Activated CD4-positive, alpha-beta T cell treated with anti-CD3 and anti-CD28 coated beads for 4 hours (primary cell): ENCODE results near the gene SRMS.
"Not testable (repeated sequence)": the region's sequence is repeated elsewhere in the genome, so short reads cannot be mapped to it uniquely, and the experiment has no call there.

Experiments used
- DNase-seq, 2 donors: peaks; one replicate each; pipeline ENCODE4 v3.0.0-alpha.2; 2020

Gene SRMS

DNA sequence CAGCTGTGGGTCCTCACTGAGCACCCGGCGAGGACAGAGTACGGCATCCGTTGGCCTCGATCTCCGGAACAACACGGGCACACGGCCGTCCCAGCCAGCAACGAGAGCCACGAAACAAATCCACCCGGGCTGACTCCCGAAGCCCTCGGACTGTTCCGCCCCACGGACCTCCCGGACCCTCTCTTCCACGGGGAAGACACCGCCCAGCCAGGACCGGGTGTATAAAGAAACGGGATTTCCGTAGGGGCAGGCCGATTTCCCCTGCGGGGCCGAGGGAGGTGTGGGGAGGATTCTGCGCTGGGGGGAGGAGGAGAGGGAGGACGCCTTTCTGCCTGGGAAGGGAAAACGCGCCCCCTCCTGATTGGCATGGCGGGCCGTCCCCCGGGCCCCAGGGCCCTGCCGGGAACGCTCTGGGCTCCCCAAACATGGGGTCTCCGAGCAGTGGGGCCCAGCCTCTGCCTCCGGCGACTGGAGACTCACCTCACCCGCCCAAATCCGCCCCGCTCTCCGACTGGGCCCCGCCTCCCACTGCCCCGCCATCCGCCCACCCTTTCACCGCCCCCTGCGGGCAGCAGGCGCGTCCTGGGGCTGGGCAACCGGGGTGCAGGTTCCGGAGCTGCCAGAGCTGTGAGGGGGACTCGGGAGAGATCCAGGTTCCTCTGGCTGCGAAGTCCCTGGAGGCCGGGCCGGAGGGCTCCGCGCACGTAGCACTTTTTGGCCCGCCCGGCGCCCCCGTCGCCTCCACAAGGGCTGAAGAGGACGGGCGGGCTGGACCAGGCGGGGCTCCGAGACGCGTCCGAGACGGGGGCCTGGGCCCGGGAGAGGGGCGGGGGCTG, 27.7 kb downstream of the SRMS start:
- peak; percentile 56 to 69 for DNase-seq

- no peak for DNase-seq
These were observed 28.4 kb downstream of the SRMS start for GRCh38 chr20:63518946-63519667.

GRCh38 chr20:63518351-63518861, 29.1 kb downstream of the SRMS start:
- DNase-seq = no peak

- DNase-seq = no peak
These were observed 29.9 kb downstream of the SRMS start for GRCh38 chr20:63517376-63518309.

DNA sequence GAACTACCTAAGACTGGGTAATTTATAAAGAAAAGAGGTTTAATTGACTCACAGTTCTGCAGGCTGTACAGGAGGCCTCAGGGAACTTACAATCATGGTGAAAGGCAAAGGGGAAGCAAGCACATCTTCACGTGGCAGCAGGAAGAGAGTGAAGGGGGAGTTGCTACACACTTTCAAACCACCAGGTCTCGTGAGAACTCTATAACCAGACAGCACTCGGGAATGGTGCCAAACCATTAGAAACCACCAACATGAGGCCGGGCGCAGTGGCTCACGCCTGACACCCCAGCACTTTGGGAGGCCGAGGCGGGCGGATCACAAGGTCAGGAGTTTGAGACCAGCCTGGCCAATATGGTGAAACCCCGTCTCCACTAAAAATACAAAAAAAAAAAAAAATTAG, 33.0 kb downstream of the SRMS start:
- DNase-seq = not testable (repeated sequence)

DNA sequence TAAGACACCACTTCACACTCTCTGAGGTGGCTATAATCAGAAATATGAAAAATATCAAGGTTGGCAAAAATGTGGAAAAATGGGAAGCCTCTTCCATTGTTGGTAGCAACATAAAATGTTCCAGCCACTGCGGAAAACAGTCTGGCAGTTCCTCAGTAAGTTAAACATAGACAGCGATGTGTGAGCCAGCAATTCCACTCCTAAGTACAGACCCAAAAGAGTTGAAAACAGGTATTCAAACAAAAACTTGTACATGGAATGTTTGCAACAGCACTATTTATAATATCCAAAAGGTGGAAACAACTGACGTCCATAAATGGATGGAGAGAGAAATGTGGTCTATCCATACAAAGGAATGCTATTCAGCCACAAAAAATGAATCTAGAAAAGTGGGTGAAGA, 34.3 kb downstream of the SRMS start:
- DNase-seq = no peak

DNA sequence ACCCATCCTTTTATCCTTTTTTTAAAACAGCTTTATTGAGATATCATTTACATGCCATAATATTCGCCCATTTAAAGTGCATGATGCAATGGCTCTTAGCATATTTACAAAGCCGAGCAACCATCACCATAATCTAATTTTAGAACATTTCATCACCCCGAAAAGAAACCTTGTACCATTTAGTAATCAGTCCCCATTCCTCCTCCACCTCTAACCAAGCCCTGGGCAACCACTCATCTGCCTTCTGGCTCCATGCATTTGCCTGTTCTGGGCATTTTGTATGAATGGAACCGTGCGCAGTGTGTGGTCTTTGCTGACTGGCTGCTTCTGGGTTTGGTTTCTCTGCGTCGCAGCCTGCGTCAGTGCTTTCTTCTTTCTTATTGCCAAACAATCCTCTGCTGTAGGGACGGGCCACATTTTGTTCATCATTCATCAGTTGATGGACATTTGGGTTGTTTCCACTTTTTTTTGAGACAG, 38.4 kb downstream of the SRMS start:
- DNase-seq = no peak

GRCh38 chr20:63508072-63508768, 39.3 kb downstream of the SRMS start:
- no peak for DNase-seq

GRCh38 chr20:63507083-63507743, 40.3 kb downstream of the SRMS start:
- DNase-seq = no peak

DNA sequence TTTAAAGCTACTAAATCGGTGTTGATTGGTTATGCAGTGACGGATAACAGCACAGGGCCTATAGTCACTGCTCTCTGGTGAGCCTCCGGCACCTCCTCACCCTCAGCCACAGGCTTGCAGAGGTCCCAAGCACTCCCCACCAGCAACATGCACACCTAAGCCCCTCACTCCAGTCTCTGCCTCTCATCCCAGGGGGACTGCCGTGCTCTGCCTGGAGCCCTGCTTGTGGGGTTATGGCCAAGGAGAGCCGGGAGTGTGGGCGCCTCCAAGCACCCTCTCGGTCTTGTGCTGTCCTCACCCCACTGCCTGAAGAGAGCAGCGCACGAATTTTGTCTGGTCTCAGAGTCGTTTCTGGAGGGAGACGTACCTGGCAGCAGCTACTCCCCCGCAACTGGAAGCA, 41.8 kb downstream of the SRMS start:
- DNase-seq = no peak

- no peak for DNase-seq
These were observed 42.3 kb downstream of the SRMS start for GRCh38 chr20:63505281-63505680.

DNA sequence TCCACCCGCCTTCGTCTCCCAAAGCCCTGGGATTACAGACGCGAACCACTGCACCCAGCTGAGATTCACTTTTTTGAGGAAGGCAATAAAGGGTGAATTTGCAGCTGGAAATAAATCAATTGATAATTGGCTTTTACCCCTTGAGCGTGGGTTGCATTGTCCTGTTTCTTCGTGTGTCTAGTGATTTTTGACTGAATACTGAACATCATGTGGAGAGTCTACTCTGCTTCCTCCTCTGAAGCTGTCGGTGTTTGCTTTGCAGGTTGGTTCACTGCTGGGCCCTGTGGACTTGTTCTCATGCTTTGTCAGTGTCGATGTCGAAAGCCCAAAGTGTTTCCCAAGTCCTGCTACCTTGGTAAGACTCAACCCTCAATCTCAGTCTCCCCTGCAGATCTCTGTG, 42.9 kb downstream of the SRMS start:
- no peak for DNase-seq

- no peak for DNase-seq
These were observed 44.0 kb downstream of the SRMS start for GRCh38 chr20:63503524-63503923.

DNA sequence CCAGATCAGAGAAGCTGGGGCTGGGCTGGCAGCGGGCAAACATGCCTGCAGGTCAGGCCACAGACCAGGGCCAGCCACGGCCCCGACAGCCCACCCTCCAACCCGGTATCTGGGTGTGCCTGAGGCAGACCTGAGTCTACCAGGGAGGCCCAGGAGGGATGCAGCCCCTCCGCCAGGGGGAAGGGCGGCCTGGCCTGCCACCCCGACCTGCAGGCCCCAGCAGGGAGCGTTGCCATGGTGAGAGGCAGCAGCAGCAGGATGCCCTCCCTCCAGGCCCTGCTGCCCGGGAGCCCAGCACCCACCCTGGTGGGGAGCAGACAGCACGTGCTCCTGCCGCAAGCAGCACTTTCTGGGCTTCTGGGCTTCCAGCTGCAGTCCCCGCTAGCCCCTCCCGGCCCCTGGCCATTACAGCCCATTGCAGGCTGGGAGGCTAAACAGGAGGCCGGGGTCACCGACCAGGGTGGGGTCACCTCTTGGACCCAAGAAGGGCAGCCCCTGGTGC, 44.8 kb downstream of the SRMS start:
- no peak for DNase-seq

DNA sequence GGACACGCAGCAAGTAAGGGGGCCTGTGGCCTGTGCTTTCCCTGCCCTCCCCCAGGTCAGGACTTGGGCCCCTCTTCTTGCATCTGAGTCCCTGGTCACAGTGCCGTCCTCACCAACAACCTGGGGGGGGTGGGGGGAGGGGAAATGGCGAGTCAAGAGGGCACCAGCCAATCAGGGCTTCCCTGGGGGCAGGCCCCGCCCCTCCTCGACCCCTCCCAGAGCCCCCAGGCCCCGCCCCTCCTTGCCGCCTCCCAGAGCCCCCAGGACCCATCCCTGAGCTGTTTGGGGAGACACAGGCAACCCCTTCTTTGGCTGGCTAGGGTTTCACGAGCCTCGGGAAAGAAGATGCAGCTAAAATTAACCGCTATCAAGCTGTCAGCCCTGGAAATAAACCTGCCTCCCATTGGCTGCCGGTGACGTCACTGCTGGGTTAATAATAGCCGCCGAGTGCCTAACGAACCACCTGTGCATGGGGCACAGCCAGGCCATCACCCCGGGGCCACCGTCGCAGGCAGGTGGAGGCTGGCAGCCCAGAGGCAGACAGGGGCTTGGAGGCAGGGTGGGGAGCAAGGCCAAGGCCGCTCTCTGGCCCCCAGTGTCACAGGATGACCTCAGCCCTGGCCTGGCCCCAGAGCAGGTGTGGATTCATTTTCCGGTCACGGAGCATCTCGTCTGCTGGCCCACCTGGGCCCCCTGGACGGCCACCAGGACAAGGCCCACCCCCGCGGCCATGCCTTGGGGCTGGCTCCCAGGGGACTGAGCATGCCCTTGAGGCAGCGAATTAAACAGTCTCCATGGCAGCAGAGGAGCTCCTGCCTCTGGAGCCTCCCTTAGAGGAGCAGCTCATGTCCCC, 45.5 kb downstream of the SRMS start:
- no peak for DNase-seq

DNA sequence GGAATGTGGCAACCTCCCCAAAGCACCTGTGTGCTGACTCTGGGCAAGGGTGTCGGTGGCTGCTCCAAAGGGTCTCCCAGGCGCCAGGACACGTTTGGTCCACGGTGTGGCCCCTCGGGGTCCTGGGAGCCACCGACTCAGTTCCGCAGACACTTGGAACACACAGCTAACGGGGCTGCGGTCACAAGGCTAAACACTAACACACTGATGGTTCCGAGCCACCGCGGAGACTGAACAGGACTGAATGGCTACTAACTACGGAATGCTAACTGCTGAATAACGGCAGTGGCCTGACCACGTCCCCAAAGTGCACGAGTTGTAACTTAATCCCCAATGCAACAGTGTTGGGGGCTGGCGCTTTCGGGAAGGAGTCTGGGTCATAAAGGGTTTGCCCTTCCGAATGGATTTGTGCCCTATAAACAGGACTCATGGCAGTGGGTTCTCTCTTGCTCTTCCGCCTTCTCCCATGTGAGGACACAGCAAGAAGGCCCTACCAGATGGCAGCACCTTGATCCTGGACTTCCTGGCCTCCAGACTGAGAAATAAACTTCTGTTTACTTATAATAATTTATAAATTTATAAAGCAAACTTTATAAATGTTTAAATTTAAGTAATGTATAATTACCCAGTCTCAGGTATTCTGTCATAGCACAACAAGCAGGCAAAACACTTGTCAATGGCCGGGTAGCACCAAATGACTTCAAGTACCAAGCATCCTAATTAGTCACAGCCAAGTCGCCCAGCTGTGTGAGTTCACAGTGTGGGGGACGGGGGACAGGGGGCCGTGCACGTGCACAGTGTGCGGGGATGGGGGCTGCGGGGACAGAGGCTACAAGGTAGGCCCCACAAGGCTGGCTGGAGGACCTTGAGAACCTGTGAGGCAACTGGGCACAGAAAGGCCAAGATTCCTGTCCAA, 46.4 kb downstream of the SRMS start:
- DNase-seq = no peak

- DNase-seq = no peak
These were observed 47.2 kb downstream of the SRMS start for GRCh38 chr20:63500151-63500901.

GRCh38 chr20:63499338-63499969, 48.1 kb downstream of the SRMS start:
- DNase-seq = no peak
